Spleen (tissue), 11 donors: ENCODE measurements around the gene NLGN2. TPM values are rescaled to one million over a fixed set of nuclear protein-coding genes. Genes with fewer than 3 reads are reported as not detected.
"Not testable (repeated sequence)": the region's sequence is repeated elsewhere in the genome, so short reads cannot be mapped to it uniquely, and the experiment has no call there.

ENCODE experiments used
- DNase-seq: peaks from one replicate; pipeline ENCODE4 v3.0.0-alpha.2; 2020
- H3K27ac ChIP-seq, 8 donors: fragments of 200-600 bp; sonication (generic) in 7 of 8; 1 replicate in 4 of 8; 2 replicates in 4 of 8; pipeline versions ENCODE4 v1.5.0 to v1.8.0; 2016 to 2021; ENCODE audit warnings: inconsistent platforms in 4 of 8, mild to moderate bottlenecking in 4 of 8, moderate library complexity in 1 of 8
- H3K27me3 ChIP-seq, 7 donors: fragments of 200-600 bp; sonication (generic) in 6 of 7; replicated peaks in 1 of 7; 1 replicate in 4 of 7; 2 replicates in 3 of 7; pipeline versions ENCODE4 v1.5.0 to v1.8.0; 2016 to 2021; ENCODE audit warnings: inconsistent platforms in 3 of 7, mild to moderate bottlenecking in 1 of 7
- H3K36me3 ChIP-seq, 6 donors: fragments of 200-600 bp; sonication (generic) in 5 of 6; 1 replicate in 4 of 6; 2 replicates in 2 of 6; pipeline versions ENCODE4 v1.5.0 to v1.8.0; 2016 to 2021; ENCODE audit warnings: inconsistent platforms in 2 of 6
- H3K4me1 ChIP-seq, 6 donors: fragments of 200-600 bp; sonication (generic) in 5 of 6; 1 replicate in 3 of 6; 2 replicates in 3 of 6; pipeline versions ENCODE4 v1.5.0 to v1.8.0; 2016 to 2021; ENCODE audit warnings: inconsistent platforms in 3 of 6
- H3K4me3 ChIP-seq, 8 donors: fragments of 200-600 bp; sonication (generic) in 7 of 8; 1 replicate in 4 of 8; 2 replicates in 4 of 8; pipeline versions ENCODE4 v1.5.0 to v1.8.0; 2016 to 2021; ENCODE audit warnings: inconsistent platforms in 4 of 8, mild to moderate bottlenecking in 4 of 8, moderate library complexity in 2 of 8
- H3K9me3 ChIP-seq, 8 donors: fragments of 200-600 bp; sonication (generic) in 7 of 8; 1 replicate in 4 of 8; 2 replicates in 4 of 8; pipeline versions ENCODE4 v1.5.0 to v1.8.0; 2016 to 2021; ENCODE audit warnings: inconsistent platforms in 4 of 8
- POLR2A ChIP-seq, 3 donors: fragments of 450-650 bp; IDR thresholded peaks; one replicate each; pipeline ENCODE4 v1.5.1; 2017; ENCODE audit warnings: antibody characterized with exemption in 3 of 3, mild to moderate bottlenecking in 1 of 3
- POLR2AphosphoS5 ChIP-seq, 3 donors: sonication (generic); formaldehyde crosslinking; IDR thresholded peaks; one replicate each; pipeline ENCODE4 v1.5.1; 2017; ENCODE audit warnings: antibody characterized with exemption in 3 of 3
- WGBS, 5 donors: extraction: QIAGEN DNeasy Blood & Tissue Kit in 3 of 5; methylation state at CpG; one replicate each; pipeline versions ENCODE4 v1.1.5 to v1.1.7; 2013 to 2018; 5-methylcytosine and 5-hydroxymethylcytosine counted together
- intact Hi-C: fragments of 100-400 bp; cut with DNase I; formaldehyde crosslinking; loops from one replicate; pipeline ENCODE4 v1.15.0; 2023; ENCODE audit warnings: low total_unique reads
- polyA plus RNA-seq, 3 donors: library from polyadenylated mRNA; stranded (reverse); fragments of 200-250 nt; gene quantifications; one replicate each; pipeline ENCODE4 v1.2.1, GENCODE V29; 2013
- total RNA-seq, 7 donors: library from RNA; depleted of rRNA in 3 of 7; stranded (reverse); fragments of >200 nt in 3 of 7; fragmentation: NEBNext Ultra II Directional in 4 of 7; extraction: Animal tissue kit (Norgen Biotek cat#: 25700) in 4 of 7; gene quantifications; one replicate each; pipeline versions ENCODE4 v1.1.0 to v1.2.1, GENCODE V29; 2016 to 2021
- TF ChIP-seq, protein P1 (sequence below), 11 experiments: fragments of 200-600 bp in 7 of 11; fragments of 450-650 bp in 4 of 11; sonication (generic) in 4 of 11; IDR thresholded peaks in 8 of 11; conservative IDR thresholded peaks in 3 of 11; 1 replicate in 7 of 11; 2 replicates in 4 of 11; pipeline versions ENCODE4 v1.4.0 to v1.8.0; 2016 to 2021; ENCODE audit warnings: antibody characterized with exemption in 11 of 11, inconsistent platforms in 4 of 11, mild to moderate bottlenecking in 1 of 11
- donor health status: healthy with polysubstance abuse.
- donor health status: DM: no; HTN: no; CAD: no; lungs with moderate emphysema.
- donor health status: DM: no; HTN: no; CAD: no.
- donor health status: Bipolar disorder and iron deficiency.
- donor health status: healthy.
- donor health status: DM: no; HTN: no; CAD: no.
- donor health status: DM: yes; HTN: yes; CAD: no.

Gene NLGN2
- total and polyA plus RNA-seq, 10 donors: 2.2 to 23.0 (median 11.4) TPM

DNA sequence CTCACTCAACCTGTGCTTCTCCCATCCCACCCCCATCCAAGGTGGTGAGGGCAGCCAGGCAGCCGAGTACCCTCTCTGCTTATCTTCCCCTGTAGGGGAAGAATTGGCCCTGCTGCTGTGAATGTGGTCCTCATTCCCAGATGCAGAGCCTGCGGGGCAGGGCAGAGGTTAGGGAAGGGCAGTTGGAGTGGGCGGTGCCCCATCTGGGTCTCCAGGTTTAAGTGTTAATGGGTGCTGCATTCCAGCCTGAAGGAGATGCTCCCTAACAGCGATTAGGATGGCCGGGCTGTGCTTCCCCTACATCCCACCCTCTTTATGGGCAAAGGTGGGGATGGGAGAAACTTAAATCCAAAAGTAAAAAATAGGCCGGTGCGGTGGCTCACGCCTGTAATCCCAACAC is 40.6 kb upstream of the NLGN2 start:
- TF ChIP-seq POLR2AphosphoS5 (IDR thresholded peaks at IDR 0.05): no peak
- TF ChIP-seq, protein P1, sequence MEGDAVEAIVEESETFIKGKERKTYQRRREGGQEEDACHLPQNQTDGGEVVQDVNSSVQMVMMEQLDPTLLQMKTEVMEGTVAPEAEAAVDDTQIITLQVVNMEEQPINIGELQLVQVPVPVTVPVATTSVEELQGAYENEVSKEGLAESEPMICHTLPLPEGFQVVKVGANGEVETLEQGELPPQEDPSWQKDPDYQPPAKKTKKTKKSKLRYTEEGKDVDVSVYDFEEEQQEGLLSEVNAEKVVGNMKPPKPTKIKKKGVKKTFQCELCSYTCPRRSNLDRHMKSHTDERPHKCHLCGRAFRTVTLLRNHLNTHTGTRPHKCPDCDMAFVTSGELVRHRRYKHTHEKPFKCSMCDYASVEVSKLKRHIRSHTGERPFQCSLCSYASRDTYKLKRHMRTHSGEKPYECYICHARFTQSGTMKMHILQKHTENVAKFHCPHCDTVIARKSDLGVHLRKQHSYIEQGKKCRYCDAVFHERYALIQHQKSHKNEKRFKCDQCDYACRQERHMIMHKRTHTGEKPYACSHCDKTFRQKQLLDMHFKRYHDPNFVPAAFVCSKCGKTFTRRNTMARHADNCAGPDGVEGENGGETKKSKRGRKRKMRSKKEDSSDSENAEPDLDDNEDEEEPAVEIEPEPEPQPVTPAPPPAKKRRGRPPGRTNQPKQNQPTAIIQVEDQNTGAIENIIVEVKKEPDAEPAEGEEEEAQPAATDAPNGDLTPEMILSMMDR (IDR thresholded peaks at IDR 0.05 in 8 of 11, conservative IDR thresholded peaks at IDR 0.05 in 3 of 11): no peak
- no peak for TF ChIP-seq POLR2A (IDR thresholded peaks at IDR 0.05)

DNA sequence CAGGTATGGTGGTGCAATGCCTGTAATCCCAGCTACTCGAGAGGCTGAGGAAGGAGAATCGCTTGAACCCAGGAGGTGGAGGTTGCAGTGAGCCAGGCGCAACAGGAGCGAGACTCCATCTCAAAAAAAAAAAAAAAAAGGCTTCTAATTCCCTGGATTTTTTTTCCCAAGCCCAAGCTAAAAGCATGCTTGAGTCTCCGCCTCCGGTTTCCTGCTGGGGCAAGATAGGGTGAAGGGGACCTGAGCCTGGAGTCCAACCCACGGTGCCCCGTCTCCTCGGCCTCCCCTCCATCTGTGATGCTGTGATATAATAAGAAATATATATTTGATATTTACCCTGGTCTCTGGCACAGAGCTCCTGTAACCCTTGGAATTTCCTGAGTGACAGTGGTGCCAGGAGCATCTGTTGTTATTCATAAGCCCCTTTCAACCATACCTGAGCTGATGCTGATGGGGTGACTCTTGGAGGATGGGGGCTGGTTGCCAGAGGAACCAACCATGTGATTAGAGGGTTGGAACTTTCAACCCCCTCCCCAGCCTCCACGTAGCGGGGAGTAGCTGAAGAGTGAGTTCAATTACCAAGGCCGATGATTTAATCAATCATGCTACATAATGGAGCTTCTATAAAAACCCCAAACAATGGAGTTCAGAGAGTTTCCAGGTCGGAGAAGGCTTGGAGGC is 39.6 kb upstream of the NLGN2 start:
- intact Hi-C loops: no loop called here
- TF ChIP-seq POLR2A (IDR thresholded peaks at IDR 0.05) (no peak), POLR2AphosphoS5 (IDR thresholded peaks at IDR 0.05) (no peak)
- TF ChIP-seq, protein P1 (IDR thresholded peaks at IDR 0.05 in 8 of 11, conservative IDR thresholded peaks at IDR 0.05 in 3 of 11): no peak
- no peak for DNase-seq
- no peak overlapping the region for H3K4me3 ChIP-seq
- peaks cover 0 to 4% (median 0%) of the 10 kb centered on the region in 7 donors for H3K27me3 ChIP-seq
- H3K4me1 ChIP-seq: no peaks in the 10 kb centered on the region
- H3K36me3 ChIP-seq: no peaks in the 10 kb centered on the region
- no peak overlapping the region for H3K27ac ChIP-seq
- 63 to 82% (median 75%) methylated on average over 13 of the region's 13 CpGs for WGBS, 5 donors
- no peaks in the 10 kb centered on the region for H3K9me3 ChIP-seq

More for the DNA sequence above, 40.6 kb upstream of the NLGN2 start:
- H3K4me1 ChIP-seq: no peaks in the 10 kb centered on the region
- no peaks in the 10 kb centered on the region for H3K36me3 ChIP-seq
- peaks cover 0 to 4% (median 0%) of the 10 kb centered on the region in 7 donors for H3K27me3 ChIP-seq
- no peak overlapping the region for H3K4me3 ChIP-seq
- 84 to 93% (median 92%) methylated on average over 8 of the region's 8 CpGs for WGBS, 5 donors
- no peak overlapping the region for H3K27ac ChIP-seq
- intact Hi-C loops: no loop called here
- H3K9me3 ChIP-seq: no peaks in the 10 kb centered on the region
- DNase-seq: no peak

DNA sequence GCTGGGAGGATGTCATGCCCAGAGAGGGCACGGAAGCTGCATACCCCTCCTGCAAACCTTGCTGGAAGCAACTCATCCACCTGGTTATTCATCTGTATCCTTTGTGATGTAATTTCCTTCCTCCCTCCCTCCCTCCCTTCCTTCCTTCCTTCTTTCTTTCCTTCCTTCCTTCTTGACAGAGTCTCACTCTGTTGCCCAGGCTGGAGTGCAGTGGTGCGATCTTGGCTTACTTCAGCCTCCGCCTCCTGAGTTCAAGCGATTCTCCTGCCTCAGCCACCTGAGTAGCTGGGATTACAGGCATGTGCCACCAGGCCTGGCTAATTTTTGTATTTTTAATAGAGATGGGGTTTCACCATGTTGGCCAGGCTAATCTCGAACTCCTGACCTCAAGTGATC is 39.0 kb upstream of the NLGN2 start:
- H3K27me3 ChIP-seq, H3K4me1 ChIP-seq, H3K36me3 ChIP-seq, H3K4me3 ChIP-seq, H3K9me3 ChIP-seq, DNase-seq, intact Hi-C loops, H3K27ac ChIP-seq: not testable (repeated sequence)
- 80 to 90% (median 86%) methylated on average over 5 of the region's 5 CpGs for WGBS, 5 donors

DNA sequence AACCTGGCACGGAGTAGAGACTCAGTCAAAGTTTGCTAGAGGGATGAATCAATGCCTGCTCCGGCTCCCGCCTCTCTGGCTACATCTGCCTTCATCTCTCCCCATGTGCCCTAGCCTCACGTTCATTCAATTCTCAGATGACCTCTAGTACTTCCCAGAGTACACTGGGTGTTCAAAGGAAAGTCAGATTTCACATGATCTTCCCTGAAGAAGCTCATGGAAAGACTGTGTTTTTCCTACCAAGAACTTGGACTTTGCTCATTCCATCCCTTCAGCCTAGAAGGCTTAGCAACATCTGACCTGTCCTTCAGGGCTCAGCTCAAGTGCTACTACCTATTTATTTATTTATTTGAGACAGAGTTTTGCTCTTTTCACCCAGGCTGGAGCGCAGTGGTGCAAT is 37.8 kb upstream of the NLGN2 start:
- Histone ChIP-seq H3K27me3 (peaks cover 0 to 4% (median 0%) of the 10 kb centered on the region in 7 donors), H3K4me1 (no peaks in the 10 kb centered on the region), H3K36me3 (no peaks in the 10 kb centered on the region), H3K9me3 (no peaks in the 10 kb centered on the region), H3K27ac (no peak overlapping the region), H3K4me3 (no peak overlapping the region)
- no peak for TF ChIP-seq POLR2A (IDR thresholded peaks at IDR 0.05)
- TF ChIP-seq, protein P1 (IDR thresholded peaks at IDR 0.05 in 8 of 11, conservative IDR thresholded peaks at IDR 0.05 in 3 of 11): no peak
- TF ChIP-seq POLR2AphosphoS5 (IDR thresholded peaks at IDR 0.05): no peak
- no peak for DNase-seq
- intact Hi-C loops: no loop called here
- WGBS, 5 donors: 79 to 88% (median 86%) methylated on average over 5 of the region's 5 CpGs
